Caco-2 (cell line): ENCODE measurements around the gene IQGAP1. TPM values are rescaled to one million over a fixed set of nuclear protein-coding genes. Genes with fewer than 3 reads are reported as not detected.

Source experiments
- BruUV-seq: library from RNA; stranded (reverse); fragments of 400-500 nt; replicated peaks from 2 replicates; lab custom pipeline; 2021; lab: Mats Ljungman, UMichigan
- CTCF ChIA-PET: fragments of 300-600 bp; sonication (Branson Sonifier 250); formaldehyde crosslinking; loops from one replicate; lab custom pipeline; 2022; ENCODE audit warnings: antibody characterized with exemption; lab: Charles Lee
- POLR2A ChIA-PET: fragments of 300-600 bp; sonication (Branson Sonifier 250); formaldehyde crosslinking; loops from one replicate; lab custom pipeline; 2022; ENCODE audit warnings: antibody characterized with exemption; lab: Charles Lee
- DNase-seq, 2 experiments: peaks; one replicate each; pipeline versions ENCODE4 v3.0.0 to v3.0.0-alpha.2; 2020 to 2022
- H3K27me3 ChIP-seq: replicated peaks from 2 replicates; pipeline ENCODE4 v1.6.0; 2011; ENCODE audit warnings: low read length; ENCODE audit not compliant: control insufficient read depth, insufficient read depth
- H3K36me3 ChIP-seq: 2 replicates; pipeline ENCODE4 v1.5.1; 2011; ENCODE audit warnings: low read length; ENCODE audit not compliant: control insufficient read depth, insufficient read depth
- H3K4me1 ChIP-seq: fragments of 250-450 bp; sonication (Bioruptor Pico); 2 replicates; pipeline ENCODE4 v1.5.1; 2020; ENCODE audit warnings: mild to moderate bottlenecking
- H3K4me3 ChIP-seq: 2 replicates; pipeline ENCODE4 v1.5.1; 2011; ENCODE audit warnings: low read depth, mild to moderate bottlenecking, control low read depth, low read length
- H3K9me3 ChIP-seq: fragments of 250-450 bp; sonication (Bioruptor Pico); 2 replicates; pipeline ENCODE4 v1.5.1; 2020; ENCODE audit warnings: mild to moderate bottlenecking, moderate library complexity
- H3K27ac Mint-ChIP-seq: one replicate; pipeline ENCODE4 v1.8.0; 2022; ENCODE audit warnings: mixed read lengths; ENCODE audit not compliant: unreplicated experiment
- H3K27me3 Mint-ChIP-seq: one replicate; pipeline ENCODE4 v1.8.0; 2022; ENCODE audit warnings: mixed read lengths; ENCODE audit not compliant: insufficient read depth, unreplicated experiment
- H3K36me3 Mint-ChIP-seq: one replicate; pipeline ENCODE4 v1.8.0; 2022; ENCODE audit warnings: mild to moderate bottlenecking, mixed read lengths; ENCODE audit not compliant: insufficient read depth, unreplicated experiment
- H3K4me1 Mint-ChIP-seq: one replicate; pipeline ENCODE4 v1.8.0; 2022; ENCODE audit warnings: low read depth, mixed read lengths; ENCODE audit not compliant: unreplicated experiment
- H3K4me3 Mint-ChIP-seq: one replicate; pipeline ENCODE4 v1.8.0; 2022; ENCODE audit warnings: mild to moderate bottlenecking, moderate library complexity, mixed read lengths; ENCODE audit not compliant: unreplicated experiment
- H3K9me3 Mint-ChIP-seq: one replicate; pipeline ENCODE4 v1.8.0; 2022; ENCODE audit warnings: mixed read lengths; ENCODE audit not compliant: unreplicated experiment
- intact Hi-C: fragments of 100-400 bp; cut with micrococcal nuclease; formaldehyde crosslinking; loops from one replicate; pipeline ENCODE4 v1.10.0; 2022; ENCODE audit not compliant: unreplicated experiment
- total RNA-seq: library from RNA; stranded (reverse); gene quantifications from 2 replicates; pipeline ENCODE4 v1.2.3, GENCODE V29; 2022
- TF ChIP-seq, protein P1 (sequence below), 2 experiments: fragments of 200-600 bp in 1 of 2; IDR thresholded peaks; 1 replicate in 1 of 2; 2 replicates in 1 of 2; pipeline versions ENCODE4 v1.5.1 to v1.8.0; 2011 to 2022; ENCODE audit warnings: antibody characterized with exemption in 1 of 2, control low read depth in 1 of 2, inconsistent platforms in 1 of 2, low read depth in 1 of 2, low read length in 1 of 2, mild to moderate bottlenecking in 1 of 2, moderate library complexity in 1 of 2; ENCODE audit not compliant: insufficient read depth in 1 of 2, severe bottlenecking in 1 of 2, unreplicated experiment in 1 of 2

Gene IQGAP1
- total RNA-seq, 1 experiment from 2014 or later, result 142 TPM

DNA sequence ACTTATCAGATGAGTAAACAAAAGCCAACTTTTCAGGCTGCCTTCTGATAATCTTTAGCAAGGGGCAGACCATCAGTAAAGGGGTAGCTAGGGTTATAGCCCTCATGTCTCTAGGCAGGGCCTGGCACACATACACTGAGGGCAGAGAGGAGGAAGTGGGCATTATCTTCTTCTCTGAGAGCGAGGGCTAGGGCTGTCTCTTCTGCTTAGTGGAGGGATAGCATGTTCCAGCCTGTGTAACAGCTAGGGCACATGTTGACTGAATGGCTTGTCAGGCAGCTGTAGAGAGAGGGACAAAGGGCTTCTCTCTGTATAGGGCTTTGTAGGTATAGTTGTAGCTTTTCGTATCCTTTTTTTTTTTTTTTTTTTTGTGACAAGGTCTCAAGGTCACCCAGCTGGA lies 159.5 kb downstream of the IQGAP1 start:
- Histone ChIP-seq H3K27me3 (no peaks in the 10 kb centered on the region), H3K4me1 (no peaks in the 10 kb centered on the region), H3K4me3 (no peak overlapping the region), H3K9me3 (no peaks in the 10 kb centered on the region), H3K36me3 (no peaks in the 10 kb centered on the region)
- Mint-ChIP-seq H3K4me3 (no peak overlapping the region), H3K27ac (no peak overlapping the region), H3K9me3 (no peaks in the 10 kb centered on the region), H3K36me3 (no peaks in the 10 kb centered on the region), H3K27me3 (no peaks in the 10 kb centered on the region), H3K4me1 (peaks cover 7% of the 10 kb centered on the region)
- BruUV-seq, result no TSS peak
- intact Hi-C loops, result no loop called here
- ChIA-PET CTCF (interaction anchor here (0.6 kb wide), 1 partner anchor 39 kb away, joined by 4 read pairs; no protein-coding TSS in a partner anchor), POLR2A (no interaction called here)
- TF ChIP-seq, protein P1, sequence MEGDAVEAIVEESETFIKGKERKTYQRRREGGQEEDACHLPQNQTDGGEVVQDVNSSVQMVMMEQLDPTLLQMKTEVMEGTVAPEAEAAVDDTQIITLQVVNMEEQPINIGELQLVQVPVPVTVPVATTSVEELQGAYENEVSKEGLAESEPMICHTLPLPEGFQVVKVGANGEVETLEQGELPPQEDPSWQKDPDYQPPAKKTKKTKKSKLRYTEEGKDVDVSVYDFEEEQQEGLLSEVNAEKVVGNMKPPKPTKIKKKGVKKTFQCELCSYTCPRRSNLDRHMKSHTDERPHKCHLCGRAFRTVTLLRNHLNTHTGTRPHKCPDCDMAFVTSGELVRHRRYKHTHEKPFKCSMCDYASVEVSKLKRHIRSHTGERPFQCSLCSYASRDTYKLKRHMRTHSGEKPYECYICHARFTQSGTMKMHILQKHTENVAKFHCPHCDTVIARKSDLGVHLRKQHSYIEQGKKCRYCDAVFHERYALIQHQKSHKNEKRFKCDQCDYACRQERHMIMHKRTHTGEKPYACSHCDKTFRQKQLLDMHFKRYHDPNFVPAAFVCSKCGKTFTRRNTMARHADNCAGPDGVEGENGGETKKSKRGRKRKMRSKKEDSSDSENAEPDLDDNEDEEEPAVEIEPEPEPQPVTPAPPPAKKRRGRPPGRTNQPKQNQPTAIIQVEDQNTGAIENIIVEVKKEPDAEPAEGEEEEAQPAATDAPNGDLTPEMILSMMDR (IDR thresholded peaks at IDR 0.05; ENCODE audit: insufficient read depth in 1 of 2, low read depth in 1 of 2, low read length in 1 of 2, severe bottlenecking in 1 of 2, unreplicated experiment in 1 of 2), result no peak
- no peak for DNase-seq

DNA sequence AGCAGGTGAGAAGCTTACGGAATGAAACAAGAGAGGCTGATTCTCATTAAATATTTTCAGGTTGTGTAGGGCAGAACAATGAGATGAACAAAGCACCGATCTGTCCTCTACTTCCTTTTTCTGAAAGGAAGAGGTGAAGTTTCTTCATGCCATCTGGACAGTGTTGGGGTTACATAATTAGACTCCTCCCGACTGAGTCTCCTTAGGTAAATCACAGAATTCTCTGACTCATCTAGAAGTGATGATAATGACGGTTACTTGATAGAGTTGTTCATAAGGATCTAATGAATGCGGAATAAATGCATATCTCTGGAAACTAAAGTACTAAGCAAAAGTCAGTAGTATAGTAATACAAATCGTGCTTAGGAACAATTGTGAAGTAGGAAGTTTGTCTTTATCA lies 162.9 kb downstream of the IQGAP1 start:
- H3K9me3 Mint-ChIP-seq, result no peaks in the 10 kb centered on the region
- H3K27me3 Mint-ChIP-seq, result no peaks in the 10 kb centered on the region
- peaks cover 7% of the 10 kb centered on the region for H3K4me1 Mint-ChIP-seq
- ChIA-PET POLR2A (no interaction called here), CTCF (no interaction called here)
- H3K36me3 Mint-ChIP-seq, result no peaks in the 10 kb centered on the region
- intact Hi-C loops, result no loop called here
- H3K4me3 Mint-ChIP-seq, result no peak overlapping the region
- Histone ChIP-seq H3K27me3 (no peaks in the 10 kb centered on the region), H3K4me1 (0 out of 2 replicates have a peak, but pooled peaks cover 2% of the 10 kb centered on the region), H3K36me3 (no peaks in the 10 kb centered on the region), H3K9me3 (no peaks in the 10 kb centered on the region), H3K4me3 (no peak overlapping the region)
- TF ChIP-seq, protein P1 (IDR thresholded peaks at IDR 0.05; ENCODE audit: insufficient read depth in 1 of 2, low read depth in 1 of 2, low read length in 1 of 2, severe bottlenecking in 1 of 2, unreplicated experiment in 1 of 2), result no peak
- no peak for DNase-seq
- no TSS peak for BruUV-seq
- H3K27ac Mint-ChIP-seq, result no peak overlapping the region

Other genes with a start within 250 kb of the IQGAP1 start
- gene SEMA4B, start 186.9 kb upstream of the IQGAP1 start, total RNA-seq, result 13.9 and 14.6 TPM in 2 replicates
- 37.7 and 44.5 TPM in 2 replicates for gene CIB1, start 154.3 kb upstream of the IQGAP1 start, total RNA-seq
- gene GDPGP1, start 154.0 kb upstream of the IQGAP1 start, total RNA-seq, result 5.1 and 5.7 TPM in 2 replicates
- 0.43 TPM in 1 of 2 replicates, not detected in the other for gene TTLL13, start 138.7 kb upstream of the IQGAP1 start, total RNA-seq
- gene NGRN, start 122.6 kb upstream of the IQGAP1 start, total RNA-seq, result 93.6 and 101 TPM in 2 replicates
- gene ZNF774, start 36.0 kb upstream of the IQGAP1 start, total RNA-seq, result 9.4 and 11.9 TPM in 2 replicates
- 31.4 and 35.0 TPM in 2 replicates for gene CRTC3, start 141.7 kb downstream of the IQGAP1 start, total RNA-seq